WTC11 (cell line): Measurements from ENCODE around the gene HTRA2. TPM values are rescaled to one million over a fixed set of nuclear protein-coding genes. Genes with fewer than 3 reads are reported as not detected.

Source experiments
- ATAC-seq: fragments of 200-7000 bp; cut with Tn5 transposase; 2 replicates; pipeline ENCODE4 v1.10.0; 2021; ENCODE audit warnings: mild to moderate bottlenecking, moderate library complexity
- CTCF ChIA-PET: fragments of 300-600 bp; sonication (Branson Sonifier 250); formaldehyde crosslinking; loops from one replicate; lab custom pipeline; 2021; ENCODE audit warnings: antibody characterized with exemption; lab: Charles Lee
- POLR2A ChIA-PET: fragments of 350-600 bp; sonication (Branson Sonifier 250); formaldehyde crosslinking; loops from one replicate; lab custom pipeline; 2021; ENCODE audit warnings: antibody characterized with exemption; lab: Charles Lee
- DNase-seq: peaks from one replicate; pipeline ENCODE4 v3.0.0; 2021; ENCODE audit warnings: low spot score
- H3K27ac Mint-ChIP-seq: 2 replicates; pipeline ENCODE4 v1.8.0; 2021; ENCODE audit warnings: mixed read lengths
- H3K27me3 Mint-ChIP-seq: 2 replicates; pipeline ENCODE4 v1.8.0; 2021; ENCODE audit warnings: low read depth, mild to moderate bottlenecking, moderate library complexity, mixed read lengths
- H3K36me3 Mint-ChIP-seq: 2 replicates; pipeline ENCODE4 v1.8.0; 2021; ENCODE audit warnings: mixed read lengths
- H3K4me1 Mint-ChIP-seq: 2 replicates; pipeline ENCODE4 v1.8.0; 2022; ENCODE audit warnings: mixed read lengths
- H3K4me3 Mint-ChIP-seq: 2 replicates; pipeline ENCODE4 v1.8.0; 2021; ENCODE audit warnings: mild to moderate bottlenecking, moderate library complexity, mixed read lengths
- H3K9me3 Mint-ChIP-seq: 2 replicates; pipeline ENCODE4 v1.8.0; 2021; ENCODE audit warnings: mixed read lengths
- ATF1 ChIP-seq: sonication (generic); formaldehyde crosslinking; IDR thresholded peaks from 2 replicates; pipeline ENCODE4 v1.8.1; 2023; ENCODE audit warnings: mild to moderate bottlenecking, moderate library complexity, missing genetic modification reagents
- CREM ChIP-seq: sonication (generic); formaldehyde crosslinking; IDR thresholded peaks from 2 replicates; pipeline ENCODE4 v1.8.1; 2022; ENCODE audit warnings: mild to moderate bottlenecking, missing genetic modification reagents, moderate library complexity
- E2F1 ChIP-seq: sonication (generic); formaldehyde crosslinking; IDR thresholded peaks from 2 replicates; pipeline ENCODE4 v1.8.0; 2022; ENCODE audit warnings: mild to moderate bottlenecking, missing genetic modification reagents
- EMX1 ChIP-seq: fragments of 250-450 bp; sonication (Bioruptor Pico); IDR thresholded peaks from 2 replicates; pipeline ENCODE4 v1.8.0; 2021; ENCODE audit warnings: mild to moderate bottlenecking
- FOXJ3 ChIP-seq: sonication (generic); formaldehyde crosslinking; IDR thresholded peaks from 2 replicates; pipeline ENCODE4 v1.9.0; 2021; ENCODE audit warnings: missing genetic modification reagents, mild to moderate bottlenecking, borderline replicate concordance
- FOXK1 ChIP-seq: sonication (generic); formaldehyde crosslinking; IDR thresholded peaks from 2 replicates; pipeline ENCODE4 v1.8.0; 2022; ENCODE audit warnings: mild to moderate bottlenecking, moderate library complexity, missing genetic modification reagents
- GRHL2 ChIP-seq: fragments of 250-450 bp; sonication (Bioruptor Pico); IDR thresholded peaks from 2 replicates; pipeline ENCODE4 v1.8.0; 2022; ENCODE audit warnings: mild to moderate bottlenecking, moderate library complexity; ENCODE audit not compliant: insufficient replicate concordance, severe bottlenecking
- GTF2I ChIP-seq: fragments of 250-450 bp; sonication (Bioruptor Pico); conservative IDR thresholded peaks from 2 replicates; pipeline ENCODE4 v1.4.0; 2021; ENCODE audit warnings: mild to moderate bottlenecking
- MYBL2 ChIP-seq: sonication (generic); formaldehyde crosslinking; IDR thresholded peaks from 2 replicates; pipeline ENCODE4 v1.8.1; 2023; ENCODE audit warnings: mild to moderate bottlenecking, moderate library complexity, missing genetic modification reagents
- NFATC4 ChIP-seq: fragments of 250-450 bp; sonication (Bioruptor Pico); IDR thresholded peaks from 2 replicates; pipeline ENCODE4 v1.9.0; 2021; ENCODE audit warnings: mild to moderate bottlenecking
- NR1H2 ChIP-seq: sonication (generic); formaldehyde crosslinking; IDR thresholded peaks from 2 replicates; pipeline ENCODE4 v1.9.0; 2021; ENCODE audit warnings: mild to moderate bottlenecking, moderate library complexity, missing genetic modification reagents
- NR2C2 ChIP-seq: sonication (generic); formaldehyde crosslinking; IDR thresholded peaks from 2 replicates; pipeline ENCODE4 v1.8.0; 2022; ENCODE audit warnings: mild to moderate bottlenecking, missing genetic modification reagents
- SMAD3 ChIP-seq: sonication (generic); formaldehyde crosslinking; IDR thresholded peaks from 2 replicates; pipeline ENCODE4 v1.8.0; 2022; ENCODE audit warnings: missing genetic modification reagents, mild to moderate bottlenecking, borderline replicate concordance
- SP1 ChIP-seq: sonication (generic); formaldehyde crosslinking; conservative IDR thresholded peaks from 2 replicates; pipeline ENCODE4 v1.8.1; 2022; ENCODE audit warnings: missing genetic modification reagents
- ZNF121 ChIP-seq: sonication (generic); formaldehyde crosslinking; IDR thresholded peaks from 2 replicates; pipeline ENCODE4 v1.8.0; 2023; ENCODE audit warnings: missing genetic modification reagents
- ZNF396 ChIP-seq: fragments of 250-450 bp; sonication (Bioruptor Pico); IDR thresholded peaks from 2 replicates; pipeline ENCODE4 v1.8.0; 2021; ENCODE audit warnings: mild to moderate bottlenecking, moderate library complexity, borderline replicate concordance
- ZNF671 ChIP-seq: fragments of 250-450 bp; sonication (Bioruptor Pico); IDR thresholded peaks from 2 replicates; pipeline ENCODE4 v1.8.0; 2021; ENCODE audit warnings: mild to moderate bottlenecking
- total RNA-seq: library from RNA; stranded (reverse); gene quantifications from 3 replicates; pipeline ENCODE4 v1.2.3, GENCODE V29; 2021
- TF ChIP-seq, protein P1 (sequence below): fragments of 250-450 bp; sonication (Bioruptor Pico); conservative IDR thresholded peaks from 2 replicates; pipeline ENCODE4 v1.9.0; 2021; ENCODE audit warnings: mild to moderate bottlenecking
- TF ChIP-seq, protein P2 (sequence below): fragments of 250-450 bp; sonication (Bioruptor Pico); IDR thresholded peaks from 2 replicates; pipeline ENCODE4 v1.9.0; 2021; ENCODE audit warnings: mild to moderate bottlenecking, borderline replicate concordance
- TF ChIP-seq, protein P3 (sequence below): sonication (generic); formaldehyde crosslinking; IDR thresholded peaks from 2 replicates; pipeline ENCODE4 v1.8.0; 2023; ENCODE audit warnings: missing genetic modification reagents

The HTRA2 gene
- total RNA-seq, 1 experiment from 2014 or later: 30.0 TPM

DNA sequence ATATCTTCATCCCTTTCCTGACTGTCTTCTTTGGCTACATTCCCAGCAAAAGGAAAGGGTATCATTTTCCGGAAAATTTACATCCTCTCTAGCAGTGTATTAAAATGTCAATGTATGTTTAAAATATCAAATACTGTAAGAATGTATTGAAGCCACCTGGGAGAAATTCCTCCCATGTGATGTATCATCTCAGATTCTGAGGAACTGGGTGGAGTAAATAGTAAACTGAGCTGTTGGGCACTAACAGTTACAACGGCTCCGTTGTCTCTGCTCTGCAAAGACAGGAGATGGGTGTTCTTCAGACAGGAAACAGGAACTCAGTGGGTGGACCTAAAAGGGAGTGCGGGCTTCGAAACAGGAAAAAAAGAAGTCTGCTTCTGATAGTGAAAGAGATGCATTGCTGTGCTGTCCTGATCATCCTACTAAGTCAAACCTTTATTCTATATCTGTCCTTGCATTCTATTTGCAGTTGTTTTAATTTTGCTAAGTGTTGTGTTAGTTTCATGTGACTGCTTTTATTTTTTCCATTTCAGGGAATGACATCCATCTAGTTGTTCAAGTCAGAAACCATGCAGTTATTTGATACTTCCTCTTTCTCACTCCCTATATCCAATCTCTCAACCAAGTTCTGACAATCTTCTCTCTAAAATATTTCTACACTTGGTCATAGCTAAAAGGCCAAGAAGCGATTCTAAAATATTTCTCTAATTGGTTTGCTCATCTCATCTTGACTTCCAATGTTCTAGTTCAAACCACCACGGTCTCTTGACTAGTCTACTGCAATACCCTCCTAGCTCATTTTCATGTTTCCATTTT, 44.2 kb downstream of the HTRA2 start:
- TF ChIP-seq SP1 (CRISPR knock-in tag): no peak
- Mint-ChIP-seq H3K27me3 (peaks cover 22% of the 10 kb centered on the region), H3K4me1 (peaks cover 10% of the 10 kb centered on the region), H3K36me3 (no peaks in the 10 kb centered on the region), H3K27ac (no peak overlapping the region), H3K4me3 (no peak overlapping the region), H3K9me3 (no peaks in the 10 kb centered on the region)
- no peak for DNase-seq
- ATAC-seq: no peak; the same call in 1 of the 2 replicates
- ChIA-PET POLR2A (no interaction called here), CTCF (interaction anchor here (1.3 to 3.9 kb wide), 2 partner anchors 12 to 15 kb away, joined by 3 to 14 read pairs; no protein-coding TSS in a partner anchor)

DNA sequence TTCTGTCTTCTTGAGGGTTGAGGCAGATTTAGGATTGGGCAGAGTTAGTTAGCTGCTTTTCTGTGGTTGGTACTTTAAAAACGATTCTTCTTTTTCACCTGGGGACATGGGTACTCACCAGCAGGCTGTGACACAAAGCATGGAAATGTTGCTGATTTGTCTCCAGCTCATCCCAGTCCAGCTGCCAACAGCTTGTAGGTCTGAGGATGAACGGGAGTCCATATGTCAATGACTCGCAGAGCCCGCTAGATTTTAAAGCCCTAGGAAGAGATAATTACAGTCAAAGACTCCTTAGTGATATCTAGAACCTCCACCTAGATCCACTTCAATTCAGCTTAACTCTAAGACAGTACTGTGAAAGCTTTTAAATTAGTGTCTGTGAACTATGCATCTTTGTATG, 45.6 kb downstream of the HTRA2 start:
- Mint-ChIP-seq H3K9me3 (no peaks in the 10 kb centered on the region), H3K27me3 (peaks cover 20% of the 10 kb centered on the region), H3K36me3 (no peaks in the 10 kb centered on the region), H3K4me3 (no peak overlapping the region), H3K4me1 (peaks cover 10% of the 10 kb centered on the region), H3K27ac (no peak overlapping the region)
- no peak for DNase-seq
- POLR2A ChIA-PET: no interaction called here
- CTCF ChIA-PET: interaction anchor here (3.9 kb wide), 1 partner anchor 11 kb away, joined by 14 read pairs; no protein-coding TSS in a partner anchor
- TF ChIP-seq FOXJ3 (CRISPR knock-in tag): no peak
- TF ChIP-seq, protein P1, sequence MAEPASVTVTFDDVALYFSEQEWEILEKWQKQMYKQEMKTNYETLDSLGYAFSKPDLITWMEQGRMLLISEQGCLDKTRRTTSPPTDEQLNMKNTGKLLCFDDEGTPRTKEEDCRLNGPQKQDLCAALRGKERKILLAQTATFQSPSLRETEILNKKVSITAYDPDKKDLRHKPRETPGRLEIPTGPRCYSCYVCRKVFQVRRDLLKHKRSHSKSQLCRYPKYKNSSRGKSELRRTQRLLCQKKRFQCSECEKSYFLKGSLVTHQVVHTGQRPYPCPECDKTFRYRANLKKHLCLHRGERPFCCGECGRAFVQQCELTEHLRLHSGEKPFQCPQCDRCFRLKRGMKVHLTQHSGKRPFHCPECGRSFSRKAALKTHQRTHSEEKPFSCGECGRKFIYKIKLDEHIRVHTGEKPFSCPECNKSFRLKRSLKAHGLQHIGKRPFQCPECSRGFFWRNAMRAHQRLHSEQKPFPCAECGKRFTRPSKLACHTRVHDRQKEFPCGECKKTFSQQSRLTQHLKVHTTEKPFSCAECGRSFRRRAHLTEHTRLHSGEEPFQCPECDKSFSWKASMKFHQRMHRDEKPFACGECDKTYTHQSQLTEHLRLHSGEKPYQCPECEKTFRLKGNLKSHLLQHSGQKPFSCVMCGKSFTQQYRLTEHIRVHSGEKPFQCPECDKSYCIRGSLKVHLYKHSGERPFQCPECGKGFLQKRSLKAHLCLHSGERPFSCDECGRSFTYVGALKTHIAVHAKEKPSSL (CRISPR knock-in tag): no peak
- TF ChIP-seq NR1H2 (CRISPR knock-in tag): no peak
- TF ChIP-seq, protein P2, sequence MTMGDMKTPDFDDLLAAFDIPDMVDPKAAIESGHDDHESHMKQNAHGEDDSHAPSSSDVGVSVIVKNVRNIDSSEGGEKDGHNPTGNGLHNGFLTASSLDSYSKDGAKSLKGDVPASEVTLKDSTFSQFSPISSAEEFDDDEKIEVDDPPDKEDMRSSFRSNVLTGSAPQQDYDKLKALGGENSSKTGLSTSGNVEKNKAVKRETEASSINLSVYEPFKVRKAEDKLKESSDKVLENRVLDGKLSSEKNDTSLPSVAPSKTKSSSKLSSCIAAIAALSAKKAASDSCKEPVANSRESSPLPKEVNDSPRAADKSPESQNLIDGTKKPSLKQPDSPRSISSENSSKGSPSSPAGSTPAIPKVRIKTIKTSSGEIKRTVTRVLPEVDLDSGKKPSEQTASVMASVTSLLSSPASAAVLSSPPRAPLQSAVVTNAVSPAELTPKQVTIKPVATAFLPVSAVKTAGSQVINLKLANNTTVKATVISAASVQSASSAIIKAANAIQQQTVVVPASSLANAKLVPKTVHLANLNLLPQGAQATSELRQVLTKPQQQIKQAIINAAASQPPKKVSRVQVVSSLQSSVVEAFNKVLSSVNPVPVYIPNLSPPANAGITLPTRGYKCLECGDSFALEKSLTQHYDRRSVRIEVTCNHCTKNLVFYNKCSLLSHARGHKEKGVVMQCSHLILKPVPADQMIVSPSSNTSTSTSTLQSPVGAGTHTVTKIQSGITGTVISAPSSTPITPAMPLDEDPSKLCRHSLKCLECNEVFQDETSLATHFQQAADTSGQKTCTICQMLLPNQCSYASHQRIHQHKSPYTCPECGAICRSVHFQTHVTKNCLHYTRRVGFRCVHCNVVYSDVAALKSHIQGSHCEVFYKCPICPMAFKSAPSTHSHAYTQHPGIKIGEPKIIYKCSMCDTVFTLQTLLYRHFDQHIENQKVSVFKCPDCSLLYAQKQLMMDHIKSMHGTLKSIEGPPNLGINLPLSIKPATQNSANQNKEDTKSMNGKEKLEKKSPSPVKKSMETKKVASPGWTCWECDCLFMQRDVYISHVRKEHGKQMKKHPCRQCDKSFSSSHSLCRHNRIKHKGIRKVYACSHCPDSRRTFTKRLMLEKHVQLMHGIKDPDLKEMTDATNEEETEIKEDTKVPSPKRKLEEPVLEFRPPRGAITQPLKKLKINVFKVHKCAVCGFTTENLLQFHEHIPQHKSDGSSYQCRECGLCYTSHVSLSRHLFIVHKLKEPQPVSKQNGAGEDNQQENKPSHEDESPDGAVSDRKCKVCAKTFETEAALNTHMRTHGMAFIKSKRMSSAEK: no peak
- no peak for TF ChIP-seq E2F1 (CRISPR knock-in tag)
- no peak for TF ChIP-seq ATF1 (CRISPR knock-in tag)
- no peak for TF ChIP-seq ZNF671 (CRISPR knock-in tag)
- TF ChIP-seq NR2C2 (CRISPR knock-in tag): no peak
- no peak for TF ChIP-seq ZNF396 (CRISPR knock-in tag)
- ATAC-seq: no peak

- ChIA-PET POLR2A (no interaction called here), CTCF (interaction anchor here (0.7 to 3.9 kb wide), 2 partner anchors 10 to 115 kb away, joined by 3 to 14 read pairs; no protein-coding TSS in a partner anchor)
- ATAC-seq (no peak), DNase-seq (no peak)
- Mint-ChIP-seq H3K4me1 (peaks cover 10% of the 10 kb centered on the region), H3K9me3 (no peaks in the 10 kb centered on the region), H3K4me3 (no peak overlapping the region), H3K27ac (no peak overlapping the region), H3K36me3 (no peaks in the 10 kb centered on the region), H3K27me3 (peaks cover 23% of the 10 kb centered on the region)
- TF ChIP-seq ZNF121 (CRISPR knock-in tag) (no peak), EMX1 (CRISPR knock-in tag) (no peak), CREM (CRISPR knock-in tag) (no peak), GRHL2 (CRISPR knock-in tag) (no peak), FOXK1 (CRISPR knock-in tag) (no peak), MYBL2 (no peak), GTF2I (CRISPR knock-in tag) (no peak), SMAD3 (CRISPR knock-in tag) (no peak), NFATC4 (CRISPR knock-in tag) (no peak)
- TF ChIP-seq, protein P3, sequence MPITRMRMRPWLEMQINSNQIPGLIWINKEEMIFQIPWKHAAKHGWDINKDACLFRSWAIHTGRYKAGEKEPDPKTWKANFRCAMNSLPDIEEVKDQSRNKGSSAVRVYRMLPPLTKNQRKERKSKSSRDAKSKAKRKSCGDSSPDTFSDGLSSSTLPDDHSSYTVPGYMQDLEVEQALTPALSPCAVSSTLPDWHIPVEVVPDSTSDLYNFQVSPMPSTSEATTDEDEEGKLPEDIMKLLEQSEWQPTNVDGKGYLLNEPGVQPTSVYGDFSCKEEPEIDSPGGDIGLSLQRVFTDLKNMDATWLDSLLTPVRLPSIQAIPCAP: no peak
These were observed 46.6 kb downstream of the HTRA2 start for GRCh38 chr2:74576211-74576862.
